ENCODE results near the gene RNF222. TPM values are rescaled to one million over a fixed set of nuclear protein-coding genes. Genes with fewer than 3 reads are reported as not detected.
A peak's percentile ranks its signal among the peaks of the same experiment; 100 is the strongest.
"Not testable (repeated sequence)": the region's sequence is repeated elsewhere in the genome, so short reads cannot be mapped to it uniquely, and the experiment has no call there.

The RNF222 gene
- total RNA-seq, 1 donor from 2014 or later: not detected

GRCh38 chr17:8382052-8382879 is 15.4 kb downstream of the RNF222 start:
- Histone ChIP-seq H3K4me3 (ENCODE audit: insufficient read depth, low read depth, low read length) (peak overlapping the region; percentile 97), H3K4me2 (ENCODE audit: low read length) (peak overlapping the region; percentile 94), H3K79me2 (ENCODE audit: insufficient read depth, low read length) (peaks cover 48% of the 10 kb centered on the region), H2AFZ (ENCODE audit: low read depth, low read length) (peak overlapping the region; percentile 44), H3K9ac (ENCODE audit: low read length) (peak overlapping the region; percentile 98), H3K9me3 (ENCODE audit: insufficient read depth, low read depth, low read length) (no peaks in the 10 kb centered on the region), H4K20me1 (ENCODE audit: insufficient read depth, low read length) (peaks cover 54% of the 10 kb centered on the region), H3K4me1 (ENCODE audit: insufficient read depth, low read length) (peaks cover 30% of the 10 kb centered on the region), H3K27me3 (ENCODE audit: insufficient read depth, low read length) (no peaks in the 10 kb centered on the region), H3K36me3 (ENCODE audit: insufficient read depth, low read length) (peaks cover 38% of the 10 kb centered on the region), H3K27ac (ENCODE audit: low read depth, low read length) (peak overlapping the region; percentile 81)
- peaks cover 38% of the 10 kb centered on the region for H3K4me1 Mint-ChIP-seq (ENCODE audit: low read depth, unreplicated experiment)
- FAIRE-seq (no peak), DNase-seq (ENCODE audit: low read depth) (no peak)
- H3K27ac Mint-ChIP-seq (ENCODE audit: unreplicated experiment): peak overlapping the region; percentile 99
- TF ChIP-seq CTCF (IDR thresholded peaks at IDR 0.05; ENCODE audit: insufficient read depth, low read depth, low read length): no peak
- TF ChIP-seq EZH2 (IDR thresholded peaks at IDR 0.05; ENCODE audit: insufficient read depth, low read length): no peak
- peak overlapping the region; percentile 100 for H3K4me3 Mint-ChIP-seq (ENCODE audit: unreplicated experiment)
- no peaks in the 10 kb centered on the region for H3K27me3 Mint-ChIP-seq (ENCODE audit: low read depth, unreplicated experiment)
- H3K36me3 Mint-ChIP-seq (ENCODE audit: low read depth, unreplicated experiment): peaks cover 13% of the 10 kb centered on the region
- H3K9me3 Mint-ChIP-seq (ENCODE audit: unreplicated experiment): no peaks in the 10 kb centered on the region

- TF ChIP-seq EZH2 (IDR thresholded peaks at IDR 0.05; ENCODE audit: insufficient read depth, low read length) (no peak), CTCF (IDR thresholded peaks at IDR 0.05; ENCODE audit: insufficient read depth, low read depth, low read length) (no peak)
- H3K27me3 ChIP-seq (ENCODE audit: insufficient read depth, low read length): no peaks in the 10 kb centered on the region
- FAIRE-seq: no peak
- peaks cover 40% of the 10 kb centered on the region for H3K4me1 ChIP-seq (ENCODE audit: insufficient read depth, low read length)
- H3K4me2 ChIP-seq (ENCODE audit: low read length): peak overlapping the region; percentile 94
- DNase-seq (ENCODE audit: low read depth): no peak
- peaks cover 35% of the 10 kb centered on the region for H3K4me1 Mint-ChIP-seq (ENCODE audit: low read depth, unreplicated experiment)
- H3K27ac ChIP-seq (ENCODE audit: low read depth, low read length): no peak overlapping the region
- H3K36me3 ChIP-seq (ENCODE audit: insufficient read depth, low read length): peaks cover 44% of the 10 kb centered on the region
- no peak overlapping the region for H2AFZ ChIP-seq (ENCODE audit: low read depth, low read length)
- no peaks in the 10 kb centered on the region for H3K9me3 Mint-ChIP-seq (ENCODE audit: unreplicated experiment)
- no peaks in the 10 kb centered on the region for H3K27me3 Mint-ChIP-seq (ENCODE audit: low read depth, unreplicated experiment)
- H3K9me3 ChIP-seq (ENCODE audit: insufficient read depth, low read depth, low read length): no peaks in the 10 kb centered on the region
- H4K20me1 ChIP-seq (ENCODE audit: insufficient read depth, low read length): peaks cover 60% of the 10 kb centered on the region
- H3K79me2 ChIP-seq (ENCODE audit: insufficient read depth, low read length): peaks cover 60% of the 10 kb centered on the region
- peak overlapping the region; percentile 35 for H3K4me3 ChIP-seq (ENCODE audit: insufficient read depth, low read depth, low read length)
- no peak overlapping the region for H3K27ac Mint-ChIP-seq (ENCODE audit: unreplicated experiment)
- H3K36me3 Mint-ChIP-seq (ENCODE audit: low read depth, unreplicated experiment): peaks cover 14% of the 10 kb centered on the region
- peak overlapping the region; percentile 98 for H3K9ac ChIP-seq (ENCODE audit: low read length)
- H3K4me3 Mint-ChIP-seq (ENCODE audit: unreplicated experiment): peak overlapping the region; percentile 100
Observed at GRCh38 chr17:8380049-8380448, 17.6 kb downstream of the RNF222 start.

GRCh38 chr17:8378117-8378516 is 19.5 kb downstream of the RNF222 start:
- not testable (repeated sequence) for H3K27me3 ChIP-seq (ENCODE audit: insufficient read depth, low read length); DNase-seq (ENCODE audit: low read depth); H3K27ac ChIP-seq (ENCODE audit: low read depth, low read length); H3K4me2 ChIP-seq (ENCODE audit: low read length); H3K27me3 Mint-ChIP-seq (ENCODE audit: low read depth, unreplicated experiment); H3K4me3 ChIP-seq (ENCODE audit: insufficient read depth, low read depth, low read length); H2AFZ ChIP-seq (ENCODE audit: low read depth, low read length); H3K9me3 ChIP-seq (ENCODE audit: insufficient read depth, low read depth, low read length); H3K9me3 Mint-ChIP-seq (ENCODE audit: unreplicated experiment); FAIRE-seq
- Mint-ChIP-seq H3K4me3 (ENCODE audit: unreplicated experiment) (peak overlapping the region; percentile 57), H3K36me3 (ENCODE audit: low read depth, unreplicated experiment) (peaks cover 14% of the 10 kb centered on the region), H3K4me1 (ENCODE audit: low read depth, unreplicated experiment) (peaks cover 25% of the 10 kb centered on the region), H3K27ac (ENCODE audit: unreplicated experiment) (peak overlapping the region; percentile 72)
- Histone ChIP-seq H3K9ac (ENCODE audit: low read length) (peak overlapping the region; percentile 19), H3K79me2 (ENCODE audit: insufficient read depth, low read length) (peaks cover 60% of the 10 kb centered on the region), H3K36me3 (ENCODE audit: insufficient read depth, low read length) (peaks cover 44% of the 10 kb centered on the region), H3K4me1 (ENCODE audit: insufficient read depth, low read length) (peaks cover 29% of the 10 kb centered on the region), H4K20me1 (ENCODE audit: insufficient read depth, low read length) (peaks cover 60% of the 10 kb centered on the region)
